Loucy (cell line): ENCODE results near the gene SEC31B.

Source experiments
- H2AFZ ChIP-seq: fragments of 200-600 bp; sonication (generic); 2 replicates; pipeline ENCODE4 v1.6.0; 2016; ENCODE audit warnings: antibody characterized with exemption, mild to moderate bottlenecking, low read length, moderate library complexity
- H3F3A ChIP-seq: fragments of 200-600 bp; 2 replicates; pipeline ENCODE4 v1.6.0; 2016; ENCODE audit warnings: antibody characterized with exemption, low read depth, mild to moderate bottlenecking
- H3K27me3 ChIP-seq: fragments of 200-600 bp; sonication (generic); 2 replicates; pipeline ENCODE4 v1.6.1; 2014; ENCODE audit warnings: low read length, mild to moderate bottlenecking; ENCODE audit not compliant: insufficient read depth, poor library complexity, severe bottlenecking
- H3K36me3 ChIP-seq: fragments of 200-600 bp; sonication (generic); 2 replicates; pipeline ENCODE4 v1.6.1; 2016; ENCODE audit warnings: low read length; ENCODE audit not compliant: insufficient read depth
- H3K4me1 ChIP-seq: fragments of 200-600 bp; sonication (generic); 2 replicates; pipeline ENCODE4 v1.5.1; 2014; ENCODE audit warnings: low read length, mild to moderate bottlenecking; ENCODE audit not compliant: insufficient read depth, poor library complexity, severe bottlenecking
- H3K4me2 ChIP-seq: fragments of 200-600 bp; sonication (generic); 2 replicates; pipeline ENCODE4 v1.6.0; 2014; ENCODE audit warnings: antibody characterized with exemption, low read length, low read depth, mild to moderate bottlenecking; ENCODE audit not compliant: poor library complexity, severe bottlenecking
- H3K4me3 ChIP-seq: fragments of 200-600 bp; sonication (generic); 2 replicates; pipeline ENCODE4 v1.5.1; 2014; ENCODE audit warnings: low read length, mild to moderate bottlenecking, mixed read lengths; ENCODE audit not compliant: poor library complexity, severe bottlenecking
- H3K79me2 ChIP-seq: fragments of 200-600 bp; sonication (generic); 2 replicates; pipeline ENCODE4 v1.6.1; 2014; ENCODE audit warnings: low read length; ENCODE audit not compliant: insufficient read depth
- H3K9ac ChIP-seq: fragments of 200-600 bp; sonication (generic); 2 replicates; pipeline ENCODE4 v1.6.0; 2014; ENCODE audit warnings: mild to moderate bottlenecking, low read depth, low read length, moderate library complexity; ENCODE audit not compliant: poor library complexity, severe bottlenecking
- H3K9me2 ChIP-seq: fragments of 200-600 bp; sonication (generic); replicated peaks from 2 replicates; pipeline ENCODE4 v1.6.1; 2016; ENCODE audit warnings: low read depth, low read length, mixed read lengths
- H3K9me3 ChIP-seq: fragments of 200-600 bp; sonication (generic); 2 replicates; pipeline ENCODE4 v1.6.1; 2014; ENCODE audit warnings: mild to moderate bottlenecking, antibody characterized with exemption, low read length, low read depth; ENCODE audit not compliant: insufficient read depth
- H4K20me1 ChIP-seq: fragments of 200-600 bp; sonication (generic); 2 replicates; pipeline ENCODE4 v1.6.0; 2014; ENCODE audit warnings: antibody characterized with exemption, low read length, mild to moderate bottlenecking; ENCODE audit not compliant: insufficient read depth, poor library complexity, severe bottlenecking
- EZH2phosphoT487 ChIP-seq: fragments of 200-600 bp; IDR thresholded peaks from 2 replicates; pipeline ENCODE4 v1.6.1; 2018; ENCODE audit warnings: antibody characterized with exemption, mild to moderate bottlenecking, moderate library complexity, borderline replicate concordance
- TF ChIP-seq, protein P1 (sequence below): fragments of 200-600 bp; sonication (generic); conservative IDR thresholded peaks from 2 replicates; pipeline ENCODE4 v1.5.1; 2014; ENCODE audit warnings: mild to moderate bottlenecking, antibody characterized with exemption, low read length

SEC31B gene

DNA sequence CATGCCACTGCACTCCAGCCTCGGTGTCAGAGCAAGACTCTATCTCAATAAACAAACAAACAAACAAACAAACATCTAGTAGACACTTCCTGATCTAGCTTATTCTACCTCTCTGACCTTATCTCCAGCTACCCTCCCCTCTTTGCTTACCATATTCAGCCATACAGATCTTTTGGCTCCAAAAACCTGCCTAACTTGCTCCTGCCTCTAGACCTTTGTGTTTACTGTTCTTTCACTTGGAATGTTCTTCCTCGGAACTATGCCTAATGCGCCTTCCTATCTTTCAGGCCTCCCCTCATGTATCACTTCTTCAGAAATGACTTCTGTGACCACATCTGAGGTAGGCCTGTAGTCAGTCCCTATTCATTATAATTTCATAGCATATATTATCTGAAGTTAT is 77.1 kb downstream of the SEC31B start:
- H3K27me3 ChIP-seq, result no peaks in the 10 kb centered on the region
- H2AFZ ChIP-seq, result no peak overlapping the region
- H3F3A ChIP-seq, result no peaks in the 10 kb centered on the region
- H3K79me2 ChIP-seq, result no peaks in the 10 kb centered on the region
- H3K36me3 ChIP-seq, result no peaks in the 10 kb centered on the region
- H4K20me1 ChIP-seq, result no peaks in the 10 kb centered on the region
- no peaks in the 10 kb centered on the region for H3K9me3 ChIP-seq
- no peak overlapping the region for H3K9ac ChIP-seq
- H3K4me2 ChIP-seq, result no peak overlapping the region
- no peaks in the 10 kb centered on the region for H3K9me2 ChIP-seq
- TF ChIP-seq, protein P1, sequence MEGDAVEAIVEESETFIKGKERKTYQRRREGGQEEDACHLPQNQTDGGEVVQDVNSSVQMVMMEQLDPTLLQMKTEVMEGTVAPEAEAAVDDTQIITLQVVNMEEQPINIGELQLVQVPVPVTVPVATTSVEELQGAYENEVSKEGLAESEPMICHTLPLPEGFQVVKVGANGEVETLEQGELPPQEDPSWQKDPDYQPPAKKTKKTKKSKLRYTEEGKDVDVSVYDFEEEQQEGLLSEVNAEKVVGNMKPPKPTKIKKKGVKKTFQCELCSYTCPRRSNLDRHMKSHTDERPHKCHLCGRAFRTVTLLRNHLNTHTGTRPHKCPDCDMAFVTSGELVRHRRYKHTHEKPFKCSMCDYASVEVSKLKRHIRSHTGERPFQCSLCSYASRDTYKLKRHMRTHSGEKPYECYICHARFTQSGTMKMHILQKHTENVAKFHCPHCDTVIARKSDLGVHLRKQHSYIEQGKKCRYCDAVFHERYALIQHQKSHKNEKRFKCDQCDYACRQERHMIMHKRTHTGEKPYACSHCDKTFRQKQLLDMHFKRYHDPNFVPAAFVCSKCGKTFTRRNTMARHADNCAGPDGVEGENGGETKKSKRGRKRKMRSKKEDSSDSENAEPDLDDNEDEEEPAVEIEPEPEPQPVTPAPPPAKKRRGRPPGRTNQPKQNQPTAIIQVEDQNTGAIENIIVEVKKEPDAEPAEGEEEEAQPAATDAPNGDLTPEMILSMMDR, result no peak
- TF ChIP-seq EZH2phosphoT487, result no peak
- no peak overlapping the region for H3K4me3 ChIP-seq
- no peaks in the 10 kb centered on the region for H3K4me1 ChIP-seq

DNA sequence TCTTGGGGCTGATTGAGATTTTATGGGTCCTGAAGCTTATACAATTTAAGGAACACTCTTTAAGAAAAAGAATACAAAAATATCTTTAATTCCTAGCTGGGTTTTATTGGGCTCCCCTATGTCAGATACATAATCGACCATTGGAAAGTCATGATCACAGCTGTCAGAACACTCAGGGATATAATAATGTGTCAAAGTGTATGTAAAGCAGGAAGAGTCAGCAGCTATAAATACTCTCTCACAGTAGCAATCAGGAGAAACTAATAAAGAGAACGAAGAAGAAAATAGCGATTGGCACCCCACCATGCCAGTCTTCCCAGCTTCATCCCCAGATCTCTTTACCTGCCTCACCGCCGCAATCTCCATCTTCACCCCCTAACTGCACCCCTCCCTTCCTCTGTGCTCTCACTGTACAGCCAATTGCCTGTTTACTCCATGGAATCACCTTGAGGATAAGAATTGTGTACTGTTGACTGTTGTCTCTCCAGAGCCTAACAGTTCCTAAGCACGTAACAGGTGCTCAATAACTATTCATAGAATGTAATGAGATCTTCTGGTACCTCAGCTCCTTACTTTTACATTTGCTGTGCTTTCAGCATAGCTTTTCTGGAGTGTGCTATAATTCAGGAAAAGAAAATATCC is 80.9 kb downstream of the SEC31B start:
- TF ChIP-seq, protein P1, result no peak
- no peak for TF ChIP-seq EZH2phosphoT487
- no peak overlapping the region for H3K9ac ChIP-seq

More for the DNA sequence above, 80.9 kb downstream of the SEC31B start:
- H3F3A ChIP-seq, result no peaks in the 10 kb centered on the region
- no peak overlapping the region for H2AFZ ChIP-seq
- no peaks in the 10 kb centered on the region for H3K27me3 ChIP-seq
- no peaks in the 10 kb centered on the region for H4K20me1 ChIP-seq
- H3K9me3 ChIP-seq, result no peaks in the 10 kb centered on the region
- no peaks in the 10 kb centered on the region for H3K79me2 ChIP-seq
- no peaks in the 10 kb centered on the region for H3K9me2 ChIP-seq
- no peak overlapping the region for H3K4me2 ChIP-seq
- no peaks in the 10 kb centered on the region for H3K4me1 ChIP-seq
- H3K36me3 ChIP-seq, result no peaks in the 10 kb centered on the region
- no peak overlapping the region for H3K4me3 ChIP-seq
